Thyroid gland (tissue), 4 donors: Measurements from ENCODE around the gene ANKRD17. TPM values are rescaled to one million over a fixed set of nuclear protein-coding genes. Genes with fewer than 3 reads are reported as not detected.

ENCODE experiments used
- DNase-seq, 2 donors: peaks; one replicate each; pipeline ENCODE4 v3.0.0-alpha.2; 2019
- H3K27ac ChIP-seq, 3 donors: fragments of 200-600 bp; sonication (generic); 1 replicate in 2 of 3; 2 replicates in 1 of 3; pipeline ENCODE4 v1.5.1; 2016 to 2019; ENCODE audit warnings: mild to moderate bottlenecking in 1 of 3, moderate library complexity in 1 of 3
- H3K27me3 ChIP-seq: fragments of 200-600 bp; sonication (generic); one replicate; pipeline ENCODE4 v1.5.1; 2019
- H3K36me3 ChIP-seq, 2 donors: fragments of 200-600 bp; sonication (generic); one replicate each; pipeline ENCODE4 v1.5.1; 2016 to 2019
- H3K4me1 ChIP-seq, 2 donors: fragments of 200-600 bp; sonication (generic); one replicate each; pipeline ENCODE4 v1.5.1; 2017 to 2019
- H3K4me3 ChIP-seq, 3 donors: fragments of 200-600 bp; sonication (generic); replicated peaks in 1 of 3; 1 replicate in 2 of 3; 2 replicates in 1 of 3; pipeline ENCODE4 v1.5.1; 2016; ENCODE audit warnings: mild to moderate bottlenecking in 1 of 3
- H3K9me3 ChIP-seq: fragments of 200-600 bp; sonication (generic); one replicate; pipeline ENCODE4 v1.5.1; 2017
- CTCF ChIP-seq, 6 experiments: fragments of 200-600 bp in 3 of 6; fragments of 450-650 bp in 3 of 6; sonication (generic) in 3 of 6; IDR thresholded peaks; one replicate each; pipeline ENCODE4 v1.5.1; 2016 to 2019; ENCODE audit warnings: antibody characterized with exemption in 6 of 6, mild to moderate bottlenecking in 2 of 6, inconsistent platforms in 1 of 6, moderate library complexity in 1 of 6
- POLR2A ChIP-seq, 2 donors: fragments of 450-650 bp; IDR thresholded peaks; one replicate each; pipeline ENCODE4 v1.6.1; 2017; ENCODE audit warnings: antibody characterized with exemption in 2 of 2, mild to moderate bottlenecking in 2 of 2, moderate library complexity in 1 of 2
- WGBS, 2 donors: methylation state at CpG; one replicate each; pipeline ENCODE4 v1.1.5; 2017; 5-methylcytosine and 5-hydroxymethylcytosine counted together
- intact Hi-C: fragments of 100-400 bp; cut with DNase I; formaldehyde crosslinking; loops from one replicate; pipeline ENCODE4 v1.15.1; 2023
- total RNA-seq, 4 donors: library from RNA; depleted of rRNA; stranded (reverse); fragments of >200 nt; gene quantifications; one replicate each; pipeline ENCODE4 v1.2.3, GENCODE V29; 2016

Gene ANKRD17
- total RNA-seq, 4 donors from 2014 or later = 46.8 to 74.6 (median 64.2) TPM

GRCh38 chr4:73053076-73053475 lies 205.5 kb downstream of the ANKRD17 start:
- 88 to 89% methylated on average over 5 of the region's 5 CpGs for WGBS, 2 donors
- Histone ChIP-seq H3K9me3 (no peaks in the 10 kb centered on the region), H3K4me1 (no peaks in the 10 kb centered on the region), H3K36me3 (peaks cover 20 to 25% of the 10 kb centered on the region in 2 donors), H3K27me3 (no peaks in the 10 kb centered on the region), H3K27ac (no peak overlapping the region), H3K4me3 (no peak overlapping the region)
- intact Hi-C loops = no loop called here
- DNase-seq = no peak
- TF ChIP-seq CTCF (IDR thresholded peaks at IDR 0.05) (no peak), POLR2A (IDR thresholded peaks at IDR 0.05) (no peak)

- Histone ChIP-seq H3K4me3 (no peak overlapping the region), H3K27me3 (no peaks in the 10 kb centered on the region), H3K36me3 (peaks cover 6 to 10% of the 10 kb centered on the region in 2 donors), H3K27ac (no peak overlapping the region), H3K4me1 (no peaks in the 10 kb centered on the region), H3K9me3 (no peaks in the 10 kb centered on the region)
- 95 to 96% methylated on average over 1 of the region's 1 CpG for WGBS, 2 donors
- no peak for DNase-seq
- no peak for TF ChIP-seq CTCF (IDR thresholded peaks at IDR 0.05)
- no peak for TF ChIP-seq POLR2A (IDR thresholded peaks at IDR 0.05)
- intact Hi-C loops = no loop called here
Measured at GRCh38 chr4:73051625-73052024, 207.0 kb downstream of the ANKRD17 start.

DNA sequence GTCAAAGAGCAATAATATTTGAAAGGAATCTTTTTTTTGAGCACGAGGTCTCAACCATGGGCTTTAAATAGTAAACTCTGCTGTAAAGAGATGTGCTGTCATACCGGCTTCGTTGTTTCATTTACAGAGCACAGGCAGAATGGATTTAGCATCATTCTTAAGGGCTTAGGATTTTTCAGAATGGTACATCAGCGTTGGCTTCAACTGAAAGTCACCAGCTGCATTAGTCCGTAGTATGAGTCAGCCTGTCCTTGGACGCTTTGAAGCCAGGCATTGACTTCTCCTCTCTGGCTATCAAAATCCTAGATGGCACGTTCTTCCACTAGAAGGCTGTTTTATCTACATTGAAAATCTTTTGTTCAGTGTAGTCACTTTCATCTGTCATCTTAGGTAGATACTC lies 212.7 kb downstream of the ANKRD17 start:
- Histone ChIP-seq H3K4me1 (no peaks in the 10 kb centered on the region), H3K27me3 (no peaks in the 10 kb centered on the region), H3K36me3 (no peaks in the 10 kb centered on the region), H3K27ac (no peak overlapping the region), H3K9me3 (no peaks in the 10 kb centered on the region), H3K4me3 (no peak overlapping the region)
- intact Hi-C loops = no loop called here
- no peak for TF ChIP-seq POLR2A (IDR thresholded peaks at IDR 0.05)
- no peak for TF ChIP-seq CTCF (IDR thresholded peaks at IDR 0.05)
- no peak for DNase-seq
- 91 to 92% methylated on average over 7 of the region's 7 CpGs for WGBS, 2 donors

- no peak for DNase-seq
- H3K27me3 ChIP-seq = no peaks in the 10 kb centered on the region
- H3K9me3 ChIP-seq = no peaks in the 10 kb centered on the region
- TF ChIP-seq POLR2A (IDR thresholded peaks at IDR 0.05) (no peak), CTCF (IDR thresholded peaks at IDR 0.05) (no peak)
- no peak overlapping the region for H3K4me3 ChIP-seq
- no peaks in the 10 kb centered on the region for H3K36me3 ChIP-seq
- intact Hi-C loops = no loop called here
- no peak overlapping the region for H3K27ac ChIP-seq
- 92 to 95% methylated on average over 4 of the region's 4 CpGs for WGBS, 2 donors
- H3K4me1 ChIP-seq = no peaks in the 10 kb centered on the region
Measured at GRCh38 chr4:73037057-73037456, 221.5 kb downstream of the ANKRD17 start.

- Histone ChIP-seq H3K27ac (no peak overlapping the region), H3K27me3 (no peaks in the 10 kb centered on the region), H3K36me3 (no peaks in the 10 kb centered on the region), H3K4me3 (no peak overlapping the region), H3K9me3 (no peaks in the 10 kb centered on the region), H3K4me1 (no peaks in the 10 kb centered on the region)
- 93 to 95% methylated on average over 1 of the region's 1 CpG for WGBS, 2 donors
- intact Hi-C loops = no loop called here
- no peak for DNase-seq
- no peak for TF ChIP-seq CTCF (IDR thresholded peaks at IDR 0.05)
- no peak for TF ChIP-seq POLR2A (IDR thresholded peaks at IDR 0.05)
Measured at GRCh38 chr4:73036123-73036522, 222.5 kb downstream of the ANKRD17 start.
